Suprapubic skin (tissue), 4 donors: ENCODE results near the gene PTAR1.

Source experiments
- POLR2A ChIP-seq, 2 donors: fragments of 450-650 bp; IDR thresholded peaks; one replicate each; pipeline ENCODE4 v1.6.1; 2017; ENCODE audit warnings: antibody characterized with exemption in 2 of 2, mild to moderate bottlenecking in 2 of 2, moderate library complexity in 2 of 2
- POLR2AphosphoS5 ChIP-seq, 3 donors: sonication (generic); formaldehyde crosslinking; IDR thresholded peaks; one replicate each; pipeline ENCODE4 v1.6.1; 2017; ENCODE audit warnings: antibody characterized with exemption in 3 of 3
- TF ChIP-seq, protein P1 (sequence below), 2 donors: fragments of 200-600 bp in 1 of 2; fragments of 450-650 bp in 1 of 2; sonication (generic) in 1 of 2; IDR thresholded peaks; one replicate each; pipeline ENCODE4 v1.5.1; 2016 to 2019; ENCODE audit warnings: antibody characterized with exemption in 2 of 2, mild to moderate bottlenecking in 1 of 2, moderate library complexity in 1 of 2

DNA sequence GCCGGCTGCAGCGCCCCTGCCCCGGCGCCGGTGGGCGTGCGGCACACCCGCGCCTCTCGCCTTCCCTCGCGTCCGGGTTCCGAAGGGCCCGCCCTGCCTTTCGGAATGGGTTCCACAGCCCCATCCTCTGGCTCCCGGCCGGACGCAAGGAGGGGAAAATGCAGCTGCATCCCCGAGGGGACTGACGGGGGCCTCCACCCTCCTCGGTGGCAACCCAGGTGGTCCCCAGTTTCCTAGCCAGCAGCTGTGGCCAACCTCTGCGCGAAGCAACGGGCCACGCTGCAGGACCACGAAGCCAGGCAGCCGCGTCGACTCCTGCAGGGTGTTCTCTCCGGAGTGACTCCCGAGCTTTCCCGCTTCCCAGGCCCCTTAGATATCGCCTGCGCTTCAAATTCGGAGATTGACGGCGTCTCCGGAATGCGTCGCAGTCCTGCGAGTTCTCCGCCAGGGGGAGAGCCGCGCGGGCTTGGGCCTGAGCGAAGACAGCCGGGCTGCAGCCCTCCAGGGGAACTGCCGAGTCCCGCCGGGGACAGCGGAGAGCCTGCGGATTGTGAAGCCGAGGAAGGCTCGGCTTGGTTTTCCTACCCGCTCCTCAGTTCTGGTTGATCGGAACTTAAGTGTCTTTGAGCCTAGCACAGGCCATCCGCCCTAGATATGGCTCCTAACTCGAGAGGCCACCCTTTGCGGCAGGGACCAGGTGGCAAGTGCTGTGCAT is 87.1 kb downstream of the PTAR1 start:
- TF ChIP-seq, protein P1, sequence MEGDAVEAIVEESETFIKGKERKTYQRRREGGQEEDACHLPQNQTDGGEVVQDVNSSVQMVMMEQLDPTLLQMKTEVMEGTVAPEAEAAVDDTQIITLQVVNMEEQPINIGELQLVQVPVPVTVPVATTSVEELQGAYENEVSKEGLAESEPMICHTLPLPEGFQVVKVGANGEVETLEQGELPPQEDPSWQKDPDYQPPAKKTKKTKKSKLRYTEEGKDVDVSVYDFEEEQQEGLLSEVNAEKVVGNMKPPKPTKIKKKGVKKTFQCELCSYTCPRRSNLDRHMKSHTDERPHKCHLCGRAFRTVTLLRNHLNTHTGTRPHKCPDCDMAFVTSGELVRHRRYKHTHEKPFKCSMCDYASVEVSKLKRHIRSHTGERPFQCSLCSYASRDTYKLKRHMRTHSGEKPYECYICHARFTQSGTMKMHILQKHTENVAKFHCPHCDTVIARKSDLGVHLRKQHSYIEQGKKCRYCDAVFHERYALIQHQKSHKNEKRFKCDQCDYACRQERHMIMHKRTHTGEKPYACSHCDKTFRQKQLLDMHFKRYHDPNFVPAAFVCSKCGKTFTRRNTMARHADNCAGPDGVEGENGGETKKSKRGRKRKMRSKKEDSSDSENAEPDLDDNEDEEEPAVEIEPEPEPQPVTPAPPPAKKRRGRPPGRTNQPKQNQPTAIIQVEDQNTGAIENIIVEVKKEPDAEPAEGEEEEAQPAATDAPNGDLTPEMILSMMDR (IDR thresholded peaks at IDR 0.05) = peak; percentile 63 to 92
- no peak for TF ChIP-seq POLR2AphosphoS5 (IDR thresholded peaks at IDR 0.05)
- no peak for TF ChIP-seq POLR2A (IDR thresholded peaks at IDR 0.05)
